HepG2 (cell line): ENCODE measurements around the gene CACNG7. TPM values are rescaled to one million over a fixed set of nuclear protein-coding genes. Genes with fewer than 3 reads are reported as not detected.

Experiments
- CEBPG ChIP-seq: IDR thresholded peaks from 2 replicates; pipeline ENCODE4 v1.6.1; 2016
- CREB1 ChIP-seq, 2 experiments: fragments of 450-650 bp in 1 of 2; IDR thresholded peaks; 2 replicates each; pipeline ENCODE4 v1.6.1; 2016 to 2017; ENCODE audit warnings: control low read depth in 1 of 2, mild to moderate bottlenecking in 1 of 2, missing compliant biosample characterization in 1 of 2, missing genetic modification characterization in 1 of 2
- FOXA3 ChIP-seq: IDR thresholded peaks from 2 replicates; pipeline ENCODE4 v1.6.1; 2016; ENCODE audit warnings: missing genetic modification reagents, missing compliant biosample characterization
- FOXP1 ChIP-seq, 2 experiments: fragments of 450-650 bp in 1 of 2; IDR thresholded peaks; 2 replicates each; pipeline ENCODE4 v1.6.1; 2017 to 2018; ENCODE audit warnings: antibody characterized with exemption in 1 of 2
- GABPA ChIP-seq, 2 experiments: IDR thresholded peaks; 2 replicates each; pipeline ENCODE4 v1.6.1; 2011 to 2016; ENCODE audit warnings: low read depth in 2 of 2, low read length in 1 of 2, missing biosample characterization in 1 of 2, missing genetic modification characterization in 1 of 2
- HMG20B ChIP-seq: conservative IDR thresholded peaks from 2 replicates; pipeline ENCODE4 v1.6.1; 2016; ENCODE audit warnings: missing genetic modification reagents, missing compliant biosample characterization
- MAX ChIP-seq: IDR thresholded peaks from 2 replicates; pipeline ENCODE4 v1.6.1; 2012; ENCODE audit warnings: inconsistent platforms
- NCOA2 ChIP-seq: sonication (generic); formaldehyde crosslinking; IDR thresholded peaks from 2 replicates; pipeline ENCODE4 v1.8.0; 2022; ENCODE audit warnings: inconsistent platforms
- NCOA5 ChIP-seq: sonication (generic); formaldehyde crosslinking; IDR thresholded peaks from 2 replicates; pipeline ENCODE4 v1.4.0; 2020; ENCODE audit warnings: missing genetic modification reagents
- PTBP1 ChIP-seq: fragments of 200-400 bp; formaldehyde crosslinking; IDR thresholded peaks from 2 replicates; pipeline ENCODE4 v1.6.1; 2018; ENCODE audit warnings: low read length, low read depth; ENCODE audit not compliant: poor library complexity, severe bottlenecking
- SAP130 ChIP-seq: IDR thresholded peaks from 2 replicates; pipeline ENCODE4 v1.6.1; 2016; ENCODE audit warnings: low read depth
- SMAD3 ChIP-seq: sonication (generic); formaldehyde crosslinking; IDR thresholded peaks from 2 replicates; pipeline ENCODE4 v1.4.0; 2020; ENCODE audit warnings: missing genetic modification reagents
- SOX13 ChIP-seq, 3 experiments: fragments of 450-650 bp in 1 of 3; sonication (generic) in 1 of 3; formaldehyde crosslinking in 1 of 3; IDR thresholded peaks in 2 of 3; conservative IDR thresholded peaks in 1 of 3; 2 replicates each; pipeline versions ENCODE4 v1.5.0 to v1.6.1; 2016 to 2020; ENCODE audit warnings: antibody characterized with exemption in 1 of 3, mild to moderate bottlenecking in 1 of 3, missing compliant biosample characterization in 1 of 3, missing genetic modification reagents in 1 of 3, moderate library complexity in 1 of 3
- SOX5 ChIP-seq: IDR thresholded peaks from 2 replicates; pipeline ENCODE4 v1.6.1; 2016; ENCODE audit warnings: borderline replicate concordance
- SP4 ChIP-seq: sonication (generic); formaldehyde crosslinking; IDR thresholded peaks from 2 replicates; pipeline ENCODE4 v1.8.1; 2023; ENCODE audit warnings: mild to moderate bottlenecking, missing genetic modification reagents
- STAT6 ChIP-seq: sonication (generic); formaldehyde crosslinking; IDR thresholded peaks from 2 replicates; pipeline ENCODE4 v1.4.0; 2020; ENCODE audit warnings: missing genetic modification reagents, mild to moderate bottlenecking, borderline replicate concordance
- ZBTB21 ChIP-seq: sonication (generic); formaldehyde crosslinking; IDR thresholded peaks from 2 replicates; pipeline ENCODE4 v1.4.0; 2020; ENCODE audit warnings: missing genetic modification reagents
- ZBTB7B ChIP-seq: sonication (generic); formaldehyde crosslinking; IDR thresholded peaks from 2 replicates; pipeline ENCODE4 v1.4.0; 2020; ENCODE audit warnings: missing genetic modification reagents
- ZNF670 ChIP-seq: sonication (generic); formaldehyde crosslinking; IDR thresholded peaks from 2 replicates; pipeline ENCODE4 v1.8.0; 2022; ENCODE audit warnings: mild to moderate bottlenecking, missing genetic modification reagents, borderline replicate concordance
- ZSCAN29 ChIP-seq: sonication (generic); formaldehyde crosslinking; conservative IDR thresholded peaks from 2 replicates; pipeline ENCODE4 v1.4.0; 2020; ENCODE audit warnings: mild to moderate bottlenecking, missing genetic modification reagents
- polyA plus RNA-seq, 8 experiments: library from polyadenylated mRNA; depleted of rRNA in 3 of 8; stranded (reverse) in 7 of 8; unstranded in 1 of 8; fragments of >200 nt; fragmentation: Illumina TruSeq in 4 of 8; extraction: Trizol in 4 of 8; gene quantifications; 2 replicates each; pipeline versions ENCODE4 v1.2.1 to v1.2.3, GENCODE V29; 2011 to 2016; ENCODE audit warnings: low read depth in 4 of 8, missing spikeins in 1 of 8, mixed read lengths in 1 of 8; ENCODE audit not compliant: insufficient read depth in 1 of 8
- total RNA-seq, 5 experiments: library from RNA; depleted of rRNA; stranded (reverse); fragments of >200 nt; fragmentation: Illumina TruSeq; extraction: Trizol; gene quantifications; 2 replicates each; pipeline ENCODE4 v1.2.3, GENCODE V29; 2016; ENCODE audit warnings: low read depth in 1 of 5
- TF ChIP-seq, protein P1 (sequence below): sonication (generic); formaldehyde crosslinking; IDR thresholded peaks from 2 replicates; pipeline ENCODE4 v1.4.0; 2020; ENCODE audit warnings: mild to moderate bottlenecking, missing genetic modification reagents, borderline replicate concordance
- TF ChIP-seq, protein P2 (sequence below): sonication (generic); formaldehyde crosslinking; IDR thresholded peaks from 2 replicates; pipeline ENCODE4 v1.8.0; 2022; ENCODE audit warnings: mild to moderate bottlenecking, missing genetic modification reagents; ENCODE audit not compliant: insufficient replicate concordance

CACNG7 gene
- total and polyA plus RNA-seq, 2 of the 13 experiments (the other 11 are each of a cell fraction or from before 2014, with no cell fraction given) = not detected

DNA sequence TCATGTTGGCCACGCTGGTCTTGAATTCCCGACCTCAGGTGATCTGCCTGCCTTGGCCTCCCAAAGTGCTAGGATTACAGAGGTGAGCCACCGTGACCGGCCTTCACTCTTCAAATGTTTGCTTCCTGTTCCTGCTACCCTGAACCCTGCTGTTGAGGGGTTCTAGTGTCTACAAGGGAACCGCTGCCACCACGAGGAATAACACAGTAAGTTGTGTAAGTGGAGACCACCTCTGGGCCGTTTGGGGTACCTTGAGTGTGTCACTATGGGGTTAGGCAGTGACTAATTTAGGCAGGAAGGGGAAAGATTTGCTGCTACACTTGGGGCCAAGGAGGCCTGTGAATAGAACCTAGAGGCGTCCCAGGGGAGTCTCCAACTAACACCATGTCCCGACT, 43.6 kb upstream of the CACNG7 start (continued):
- TF ChIP-seq FOXA3 (CRISPR knock-in tag) (peak; percentile 49), CEBPG (CRISPR knock-in tag) (peak; percentile 54), ZSCAN29 (CRISPR knock-in tag) (peak; percentile 96), ZNF670 (peak; percentile 27; the same call in 1 of the 2 replicates), ZBTB21 (CRISPR knock-in tag) (no peak), NCOA5 (CRISPR knock-in tag) (no peak), STAT6 (CRISPR knock-in tag) (0 out of 2 replicates have a peak, but pooled peaks have one; percentile 22), HMG20B (CRISPR knock-in tag) (0 out of 2 replicates have a peak, but pooled peaks have one; percentile 12), FOXP1 (IDR thresholded peaks at IDR 0.05) (no peak), FOXP1 (CRISPR knock-in tag; IDR thresholded peaks at IDR 0.05) (peak; percentile 23; the same call in 1 of the 2 replicates), SMAD3 (CRISPR knock-in tag) (peak; percentile 27; the same call in 1 of the 2 replicates), SAP130 (peak; percentile 76), GABPA (IDR thresholded peaks at IDR 0.05; ENCODE audit: low read depth, low read length) (0 out of 2 replicates have a peak, but pooled peaks have one; percentile 16), GABPA (CRISPR knock-in tag; IDR thresholded peaks at IDR 0.05; ENCODE audit: low read depth) (peak; percentile 41), SP4 (CRISPR knock-in tag) (peak; percentile 40; the same call in 1 of the 2 replicates), PTBP1 (no peak), SOX5 (CRISPR knock-in tag) (peak; percentile 43; the same call in 1 of the 2 replicates), CREB1 (IDR thresholded peaks at IDR 0.05) (no peak), CREB1 (CRISPR knock-in tag; IDR thresholded peaks at IDR 0.05) (no peak), SOX13 (IDR thresholded peaks at IDR 0.05) (no peak), SOX13 (CRISPR knock-in tag; conservative IDR thresholded peaks at IDR 0.05 in 1 of 2, IDR thresholded peaks at IDR 0.05 in 1 of 2) (peak in 1 of 2 experiments; percentile 29; a peak in 1 of 4 replicates), ZBTB7B (peak; percentile 93), NCOA2 (CRISPR knock-in tag) (peak; percentile 76), MAX (0 out of 2 replicates have a peak, but pooled peaks have one; percentile 3)
- TF ChIP-seq, protein P1, sequence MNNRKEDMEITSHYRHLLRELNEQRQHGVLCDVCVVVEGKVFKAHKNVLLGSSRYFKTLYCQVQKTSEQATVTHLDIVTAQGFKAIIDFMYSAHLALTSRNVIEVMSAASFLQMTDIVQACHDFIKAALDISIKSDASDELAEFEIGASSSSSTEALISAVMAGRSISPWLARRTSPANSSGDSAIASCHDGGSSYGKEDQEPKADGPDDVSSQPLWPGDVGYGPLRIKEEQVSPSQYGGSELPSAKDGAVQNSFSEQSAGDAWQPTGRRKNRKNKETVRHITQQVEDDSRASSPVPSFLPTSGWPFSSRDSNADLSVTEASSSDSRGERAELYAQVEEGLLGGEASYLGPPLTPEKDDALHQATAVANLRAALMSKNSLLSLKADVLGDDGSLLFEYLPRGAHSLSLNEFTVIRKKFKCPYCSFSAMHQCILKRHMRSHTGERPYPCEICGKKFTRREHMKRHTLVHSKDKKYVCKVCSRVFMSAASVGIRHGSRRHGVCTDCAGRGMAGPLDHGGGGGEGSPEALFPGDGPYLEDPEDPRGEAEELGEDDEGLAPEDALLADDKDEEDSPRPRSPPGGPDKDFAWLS (CRISPR knock-in tag) = 0 out of 2 replicates have a peak, but pooled peaks have one; percentile 64
- TF ChIP-seq, protein P2, sequence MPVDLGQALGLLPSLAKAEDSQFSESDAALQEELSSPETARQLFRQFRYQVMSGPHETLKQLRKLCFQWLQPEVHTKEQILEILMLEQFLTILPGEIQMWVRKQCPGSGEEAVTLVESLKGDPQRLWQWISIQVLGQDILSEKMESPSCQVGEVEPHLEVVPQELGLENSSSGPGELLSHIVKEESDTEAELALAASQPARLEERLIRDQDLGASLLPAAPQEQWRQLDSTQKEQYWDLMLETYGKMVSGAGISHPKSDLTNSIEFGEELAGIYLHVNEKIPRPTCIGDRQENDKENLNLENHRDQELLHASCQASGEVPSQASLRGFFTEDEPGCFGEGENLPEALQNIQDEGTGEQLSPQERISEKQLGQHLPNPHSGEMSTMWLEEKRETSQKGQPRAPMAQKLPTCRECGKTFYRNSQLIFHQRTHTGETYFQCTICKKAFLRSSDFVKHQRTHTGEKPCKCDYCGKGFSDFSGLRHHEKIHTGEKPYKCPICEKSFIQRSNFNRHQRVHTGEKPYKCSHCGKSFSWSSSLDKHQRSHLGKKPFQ (CRISPR knock-in tag) = peak; percentile 44
